Panc1 (cell line): ENCODE measurements around the gene NAA60. TPM values are rescaled to one million over a fixed set of nuclear protein-coding genes. Genes with fewer than 3 reads are reported as not detected.

Source experiments
- ATAC-seq: fragments of 200-7000 bp; cut with Tn5 transposase; 2 replicates; pipeline ENCODE4 v1.9.1; 2020; ENCODE audit warnings: mild to moderate bottlenecking, moderate library complexity
- BruUV-seq: library from RNA; stranded (reverse); fragments of 400-500 nt; replicated peaks from 2 replicates; lab custom pipeline; 2021; lab: Mats Ljungman, UMichigan
- CTCF ChIA-PET: fragments of 300-600 bp; sonication (Branson Sonifier 250); formaldehyde crosslinking; loops from one replicate; lab custom pipeline; 2022; ENCODE audit warnings: antibody characterized with exemption; lab: Charles Lee
- POLR2A ChIA-PET: fragments of 300-600 bp; sonication (Branson Sonifier 250); formaldehyde crosslinking; loops from one replicate; lab custom pipeline; 2022; ENCODE audit warnings: antibody characterized with exemption; lab: Charles Lee
- DNase-seq: peaks from one replicate; pipeline ENCODE4 v3.0.0-alpha.2; 2010; ENCODE audit warnings: low read depth, low spot score
- H3K27ac ChIP-seq: 2 replicates; pipeline ENCODE4 v1.5.1; 2011; ENCODE audit warnings: mild to moderate bottlenecking, low read length, inconsistent platforms
- H3K27me3 ChIP-seq: fragments of 200-500 bp; sonication (Bioruptor generic); 2 replicates; pipeline ENCODE4 v1.6.0; 2014; ENCODE audit warnings: low read length, inconsistent platforms; ENCODE audit not compliant: control insufficient read depth, insufficient read depth
- H3K36me3 ChIP-seq: fragments of 200-500 bp; sonication (Bioruptor generic); 2 replicates; pipeline ENCODE4 v1.5.1; 2014; ENCODE audit warnings: inconsistent platforms, mild to moderate bottlenecking, low read length, moderate library complexity; ENCODE audit not compliant: control insufficient read depth, insufficient read depth
- H3K4me1 ChIP-seq: 2 replicates; pipeline ENCODE4 v1.5.1; 2011; ENCODE audit warnings: inconsistent platforms, mild to moderate bottlenecking, low read length, moderate library complexity; ENCODE audit not compliant: control insufficient read depth, insufficient read depth
- H3K4me3 ChIP-seq, 2 experiments: 2 replicates each; pipeline ENCODE4 v1.5.1; 2011 to 2012; ENCODE audit warnings: low read depth in 2 of 2, low read length in 2 of 2, mild to moderate bottlenecking in 2 of 2, inconsistent platforms in 1 of 2, moderate library complexity in 1 of 2
- H3K9me3 ChIP-seq: fragments of 200-500 bp; sonication (Bioruptor generic); 2 replicates; pipeline ENCODE4 v1.5.1; 2014; ENCODE audit warnings: low read depth, mild to moderate bottlenecking, inconsistent platforms, low read length, moderate library complexity; ENCODE audit not compliant: control insufficient read depth, insufficient read depth
- CTCF ChIP-seq: fragments of 450-650 bp; IDR thresholded peaks from 2 replicates; pipeline ENCODE4 v1.5.1; 2017; ENCODE audit warnings: mild to moderate bottlenecking
- POLR2AphosphoS5 ChIP-seq: IDR thresholded peaks from 2 replicates; pipeline ENCODE4 v1.6.1; 2012; ENCODE audit warnings: mild to moderate bottlenecking, low read depth, low read length, moderate library complexity
- REST ChIP-seq, 2 experiments: IDR thresholded peaks; 2 replicates each; pipeline ENCODE4 v1.6.1; 2011 to 2012; ENCODE audit warnings: low read depth in 2 of 2, control low read depth in 1 of 2, low read length in 1 of 2, mild to moderate bottlenecking in 1 of 2, moderate library complexity in 1 of 2; ENCODE audit not compliant: insufficient read depth in 1 of 2
- SIN3A ChIP-seq: IDR thresholded peaks from 2 replicates; pipeline ENCODE4 v1.6.1; 2012; ENCODE audit warnings: low read depth, mild to moderate bottlenecking, low read length, moderate library complexity, borderline replicate concordance; ENCODE audit not compliant: insufficient read depth
- TCF7L2 ChIP-seq: IDR thresholded peaks from 2 replicates; pipeline ENCODE4 v1.6.1; 2011; ENCODE audit warnings: mild to moderate bottlenecking, low read depth, low read length, inconsistent platforms
- in situ Hi-C: cut with HindIII; loops from 2 replicates; pipeline ENCODE4 v1.10.0; 2016; ENCODE audit warnings: low sequenced_read_pairs, low pct_unique_long_range_greater_than_20kb
- intact Hi-C: fragments of 100-400 bp; cut with micrococcal nuclease; formaldehyde crosslinking; loops from one replicate; pipeline ENCODE4 v1.10.0; 2022; ENCODE audit not compliant: unreplicated experiment
- total RNA-seq: library from RNA; stranded (reverse); gene quantifications from one replicate; pipeline ENCODE4 v1.2.1, GENCODE V29; 2021; ENCODE audit not compliant: unreplicated experiment

NAA60 gene
- total RNA-seq, 1 experiment from 2014 or later, result 56.0 TPM

GRCh38 chr16:3439637-3440036 is 3.8 kb upstream of the NAA60 start:
- Histone ChIP-seq H3K27ac (no peak overlapping the region), H3K9me3 (peaks cover 4% of the 10 kb centered on the region; the same call in 1 of the 2 replicates), H3K4me1 (no peaks in the 10 kb centered on the region), H3K4me3 (no peak overlapping the region), H3K27me3 (no peaks in the 10 kb centered on the region), H3K36me3 (peaks cover 4% of the 10 kb centered on the region; the same call in 1 of the 2 replicates)
- ATAC-seq (no peak), DNase-seq (no peak)
- BruUV-seq, result no TSS peak
- CTCF ChIA-PET, result no interaction called here
- TF ChIP-seq CTCF, result no peak
- no peak for TF ChIP-seq POLR2AphosphoS5
- no peak for TF ChIP-seq TCF7L2
- TF ChIP-seq REST (IDR thresholded peaks at IDR 0.05; ENCODE audit: insufficient read depth in 1 of 2, low read depth in 2 of 2, low read length in 1 of 2), result no peak
- no peak for TF ChIP-seq SIN3A
- in situ Hi-C loops (no loop called here), intact Hi-C loops (no loop called here)
- POLR2A ChIA-PET, result no interaction called here

GRCh38 chr16:3444032-3444388 is 530 bp downstream of the NAA60 start:
- Histone ChIP-seq H3K9me3 (peaks cover 4% of the 10 kb centered on the region; the same call in 1 of the 2 replicates), H3K27me3 (no peaks in the 10 kb centered on the region), H3K4me3 (peak overlapping the region; percentile 59 to 76), H3K27ac (peak overlapping the region; percentile 77), H3K4me1 (no peaks in the 10 kb centered on the region), H3K36me3 (no peaks in the 10 kb centered on the region)
- ATAC-seq (peak; percentile 73), DNase-seq (no peak)
- POLR2A ChIA-PET, result no interaction called here
- intact Hi-C loops (no loop called here), in situ Hi-C loops (no loop called here)
- CTCF ChIA-PET, result interaction anchor here (0.6 kb wide), 1 partner anchor 631 kb away, joined by 3 read pairs; no protein-coding TSS in a partner anchor
- TF ChIP-seq SIN3A (0 out of 2 replicates have a peak, but pooled peaks have one; percentile 4), CTCF (no peak), TCF7L2 (no peak), POLR2AphosphoS5 (no peak), REST (IDR thresholded peaks at IDR 0.05; ENCODE audit: insufficient read depth in 1 of 2, low read depth in 2 of 2, low read length in 1 of 2) (no peak)
- TSS peak; percentile 92 for BruUV-seq
